HepG2 (cell line): Measurements from ENCODE around the gene GALR2. TPM values are rescaled to one million over a fixed set of nuclear protein-coding genes. Genes with fewer than 3 reads are reported as not detected.

Experiments
- ATF1 ChIP-seq: IDR thresholded peaks from 2 replicates; pipeline ENCODE4 v1.6.1; 2016; ENCODE audit warnings: mild to moderate bottlenecking, control low read depth
- CBX5 ChIP-seq: sonication (generic); formaldehyde crosslinking; IDR thresholded peaks from 2 replicates; pipeline ENCODE4 v1.4.0; 2020; ENCODE audit warnings: missing genetic modification reagents, borderline replicate concordance
- E2F5 ChIP-seq: sonication (generic); formaldehyde crosslinking; conservative IDR thresholded peaks from 2 replicates; pipeline ENCODE4 v1.4.0; 2020; ENCODE audit warnings: missing genetic modification reagents
- EP300 ChIP-seq, 3 experiments: sonication (generic) in 1 of 3; formaldehyde crosslinking in 1 of 3; IDR thresholded peaks; 2 replicates each; pipeline versions ENCODE4 v1.5.1 to v1.6.1; 2011 to 2020; ENCODE audit warnings: low read depth in 2 of 3, low read length in 2 of 3, borderline replicate concordance in 1 of 3, improper control_type of control experiment in 1 of 3, mild to moderate bottlenecking in 1 of 3, missing genetic modification reagents in 1 of 3, moderate library complexity in 1 of 3
- KLF12 ChIP-seq: sonication (generic); formaldehyde crosslinking; IDR thresholded peaks from 2 replicates; pipeline ENCODE4 v1.4.0; 2020; ENCODE audit warnings: missing genetic modification reagents, borderline replicate concordance
- MBNL3 ChIP-seq: fragments of 250-450 bp; sonication (Bioruptor Pico); conservative IDR thresholded peaks from 2 replicates; pipeline ENCODE4 v1.8.0; 2022; ENCODE audit warnings: mild to moderate bottlenecking, inconsistent platforms
- MEIS2 ChIP-seq: sonication (generic); formaldehyde crosslinking; IDR thresholded peaks from 2 replicates; pipeline ENCODE4 v1.9.0; 2021; ENCODE audit warnings: mild to moderate bottlenecking, missing genetic modification reagents
- NONO ChIP-seq, 2 experiments: fragments of 450-650 bp in 1 of 2; sonication (generic) in 1 of 2; formaldehyde crosslinking in 1 of 2; IDR thresholded peaks in 1 of 2; conservative IDR thresholded peaks in 1 of 2; 2 replicates each; pipeline versions ENCODE4 v1.6.1 to v1.8.0; 2017 to 2022; ENCODE audit warnings: mild to moderate bottlenecking in 1 of 2, missing genetic modification reagents in 1 of 2, moderate library complexity in 1 of 2
- PCBP1 ChIP-seq: fragments of 200-400 bp; formaldehyde crosslinking; IDR thresholded peaks from 2 replicates; pipeline ENCODE4 v1.6.1; 2017; ENCODE audit warnings: mild to moderate bottlenecking, low read depth, low read length, borderline replicate concordance
- POLR2A ChIP-seq, 2 experiments: IDR thresholded peaks; 2 replicates each; pipeline ENCODE4 v1.6.1; 2011; ENCODE audit warnings: low read depth in 2 of 2, low read length in 2 of 2, mild to moderate bottlenecking in 1 of 2, moderate library complexity in 1 of 2; ENCODE audit not compliant: insufficient read depth in 1 of 2
- POLR2AphosphoS2 ChIP-seq: IDR thresholded peaks from 2 replicates; pipeline ENCODE4 v1.6.1; 2011; ENCODE audit warnings: low read depth, low read length, improper control_type of control experiment
- RNF2 ChIP-seq: fragments of 450-650 bp; conservative IDR thresholded peaks from 2 replicates; pipeline ENCODE4 v1.6.1; 2016; ENCODE audit warnings: low read depth
- TGIF2 ChIP-seq: IDR thresholded peaks from 2 replicates; pipeline ENCODE4 v1.6.1; 2016; ENCODE audit warnings: control low read depth, missing compliant biosample characterization
- ZBTB1 ChIP-seq: sonication (generic); formaldehyde crosslinking; IDR thresholded peaks from 2 replicates; pipeline ENCODE4 v1.4.0; 2020; ENCODE audit warnings: missing genetic modification reagents, borderline replicate concordance
- ZNF20 ChIP-seq: sonication (generic); formaldehyde crosslinking; IDR thresholded peaks from 2 replicates; pipeline ENCODE4 v1.4.0; 2020; ENCODE audit warnings: mild to moderate bottlenecking, moderate library complexity, missing genetic modification reagents
- ZNF207 ChIP-seq: fragments of 450-650 bp; IDR thresholded peaks from 2 replicates; pipeline ENCODE4 v1.6.1; 2016; ENCODE audit warnings: antibody characterized with exemption, borderline replicate concordance
- ZNF274 ChIP-seq: sonication (generic); formaldehyde crosslinking; IDR thresholded peaks from 2 replicates; pipeline ENCODE4 v1.5.1; 2020; ENCODE audit warnings: mild to moderate bottlenecking, missing genetic modification reagents
- ZNF3 ChIP-seq: IDR thresholded peaks from 2 replicates; pipeline ENCODE4 v1.7.0; 2017; ENCODE audit warnings: inconsistent platforms
- ZNF451 ChIP-seq: sonication (generic); formaldehyde crosslinking; IDR thresholded peaks from 2 replicates; pipeline ENCODE4 v1.5.0; 2020; ENCODE audit warnings: mild to moderate bottlenecking, missing genetic modification reagents
- ZNF605 ChIP-seq: sonication (generic); formaldehyde crosslinking; IDR thresholded peaks from 2 replicates; pipeline ENCODE4 v1.8.0; 2022; ENCODE audit warnings: mild to moderate bottlenecking, missing genetic modification reagents
- polyA plus RNA-seq, 8 experiments: library from polyadenylated mRNA; depleted of rRNA in 3 of 8; stranded (reverse) in 7 of 8; unstranded in 1 of 8; fragments of >200 nt; fragmentation: Illumina TruSeq in 4 of 8; extraction: Trizol in 4 of 8; gene quantifications; 2 replicates each; pipeline versions ENCODE4 v1.2.1 to v1.2.3, GENCODE V29; 2011 to 2016; ENCODE audit warnings: low read depth in 4 of 8, missing spikeins in 1 of 8, mixed read lengths in 1 of 8; ENCODE audit not compliant: insufficient read depth in 1 of 8
- total RNA-seq, 5 experiments: library from RNA; depleted of rRNA; stranded (reverse); fragments of >200 nt; fragmentation: Illumina TruSeq; extraction: Trizol; gene quantifications; 2 replicates each; pipeline ENCODE4 v1.2.3, GENCODE V29; 2016; ENCODE audit warnings: low read depth in 1 of 5
- TF ChIP-seq, protein P1 (sequence below): sonication (generic); formaldehyde crosslinking; conservative IDR thresholded peaks from 2 replicates; pipeline ENCODE4 v1.8.0; 2022; ENCODE audit warnings: mild to moderate bottlenecking, moderate library complexity, missing genetic modification reagents
- TF ChIP-seq, protein P2 (sequence below): sonication (generic); formaldehyde crosslinking; IDR thresholded peaks from 2 replicates; pipeline ENCODE4 v1.4.0; 2020; ENCODE audit warnings: missing genetic modification reagents
- TF ChIP-seq, protein P3 (sequence below): sonication (generic); formaldehyde crosslinking; IDR thresholded peaks from 2 replicates; pipeline ENCODE4 v1.8.1; 2023; ENCODE audit warnings: mild to moderate bottlenecking, inconsistent platforms, moderate library complexity, missing genetic modification reagents, borderline replicate concordance
- TF ChIP-seq, protein P4 (sequence below): sonication (generic); formaldehyde crosslinking; IDR thresholded peaks from 2 replicates; pipeline ENCODE4 v1.8.0; 2022; ENCODE audit warnings: missing genetic modification reagents, mild to moderate bottlenecking, moderate library complexity, borderline replicate concordance

Gene GALR2
- total and polyA plus RNA-seq, 2 of the 13 experiments (the other 11 are each of a cell fraction or from before 2014, with no cell fraction given) = 0.48 to 0.58 TPM

- no peak for TF ChIP-seq RNF2
- no peak for TF ChIP-seq PCBP1
- TF ChIP-seq TGIF2 = 0 out of 2 replicates have a peak, but pooled peaks have one; percentile 44
- TF ChIP-seq, protein P1, sequence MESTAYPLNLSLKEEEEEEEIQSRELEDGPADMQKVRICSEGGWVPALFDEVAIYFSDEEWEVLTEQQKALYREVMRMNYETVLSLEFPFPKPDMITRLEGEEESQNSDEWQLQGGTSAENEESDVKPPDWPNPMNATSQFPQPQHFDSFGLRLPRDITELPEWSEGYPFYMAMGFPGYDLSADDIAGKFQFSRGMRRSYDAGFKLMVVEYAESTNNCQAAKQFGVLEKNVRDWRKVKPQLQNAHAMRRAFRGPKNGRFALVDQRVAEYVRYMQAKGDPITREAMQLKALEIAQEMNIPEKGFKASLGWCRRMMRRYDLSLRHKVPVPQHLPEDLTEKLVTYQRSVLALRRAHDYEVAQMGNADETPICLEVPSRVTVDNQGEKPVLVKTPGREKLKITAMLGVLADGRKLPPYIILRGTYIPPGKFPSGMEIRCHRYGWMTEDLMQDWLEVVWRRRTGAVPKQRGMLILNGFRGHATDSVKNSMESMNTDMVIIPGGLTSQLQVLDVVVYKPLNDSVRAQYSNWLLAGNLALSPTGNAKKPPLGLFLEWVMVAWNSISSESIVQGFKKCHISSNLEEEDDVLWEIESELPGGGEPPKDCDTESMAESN (CRISPR knock-in tag) = no peak; the same call in 1 of the 2 replicates
- TF ChIP-seq MEIS2 (CRISPR knock-in tag) = no peak
- 0 out of 2 replicates have a peak, but pooled peaks have one; percentile 5 for TF ChIP-seq ZNF274 (CRISPR knock-in tag)
- no peak for TF ChIP-seq EP300 (IDR thresholded peaks at IDR 0.05; ENCODE audit: low read depth in 2 of 2, low read length in 2 of 2)
- TF ChIP-seq EP300 (CRISPR knock-in tag; IDR thresholded peaks at IDR 0.05; ENCODE audit: borderline replicate concordance) = 0 out of 2 replicates have a peak, but pooled peaks have one; percentile 9
- peak; percentile 63 to 76 for TF ChIP-seq POLR2A (IDR thresholded peaks at IDR 0.05; ENCODE audit: insufficient read depth in 1 of 2, low read depth in 2 of 2, low read length in 2 of 2)
- TF ChIP-seq KLF12 (CRISPR knock-in tag) = peak; percentile 86
- TF ChIP-seq NONO (IDR thresholded peaks at IDR 0.05) = no peak
- TF ChIP-seq NONO (CRISPR knock-in tag; conservative IDR thresholded peaks at IDR 0.05) = peak; percentile 77
- no peak for TF ChIP-seq ZNF3 (CRISPR knock-in tag)
- TF ChIP-seq, protein P2, sequence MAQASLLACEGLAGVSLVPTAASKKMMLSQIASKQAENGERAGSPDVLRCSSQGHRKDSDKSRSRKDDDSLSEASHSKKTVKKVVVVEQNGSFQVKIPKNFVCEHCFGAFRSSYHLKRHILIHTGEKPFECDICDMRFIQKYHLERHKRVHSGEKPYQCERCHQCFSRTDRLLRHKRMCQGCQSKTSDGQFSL (CRISPR knock-in tag) = no peak
- no peak for TF ChIP-seq ZBTB1 (CRISPR knock-in tag)
- TF ChIP-seq, protein P3, sequence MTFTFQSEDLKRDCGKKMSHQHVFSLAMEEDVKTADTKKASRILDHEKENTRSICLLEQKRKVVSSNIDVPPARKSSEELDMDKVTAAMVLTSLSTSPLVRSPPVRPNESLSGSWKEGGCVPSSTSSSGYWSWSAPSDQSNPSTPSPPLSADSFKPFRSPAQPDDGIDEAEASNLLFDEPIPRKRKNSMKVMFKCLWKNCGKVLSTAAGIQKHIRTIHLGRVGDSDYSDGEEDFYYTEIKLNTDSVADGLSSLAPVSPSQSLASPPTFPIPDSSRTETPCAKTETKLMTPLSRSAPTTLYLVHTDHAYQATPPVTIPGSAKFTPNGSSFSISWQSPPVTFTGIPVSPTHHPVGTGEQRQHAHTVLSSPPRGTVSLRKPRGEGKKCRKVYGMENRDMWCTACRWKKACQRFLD (CRISPR knock-in tag) = 0 out of 2 replicates have a peak, but pooled peaks have one; percentile 4
- TF ChIP-seq CBX5 (CRISPR knock-in tag) = no peak; the same call in 1 of the 2 replicates
- no peak for TF ChIP-seq E2F5
- TF ChIP-seq ZNF20 = no peak
- no peak for TF ChIP-seq POLR2AphosphoS2
- peak; percentile 66 for TF ChIP-seq ZNF605 (CRISPR knock-in tag)
- TF ChIP-seq, protein P4, sequence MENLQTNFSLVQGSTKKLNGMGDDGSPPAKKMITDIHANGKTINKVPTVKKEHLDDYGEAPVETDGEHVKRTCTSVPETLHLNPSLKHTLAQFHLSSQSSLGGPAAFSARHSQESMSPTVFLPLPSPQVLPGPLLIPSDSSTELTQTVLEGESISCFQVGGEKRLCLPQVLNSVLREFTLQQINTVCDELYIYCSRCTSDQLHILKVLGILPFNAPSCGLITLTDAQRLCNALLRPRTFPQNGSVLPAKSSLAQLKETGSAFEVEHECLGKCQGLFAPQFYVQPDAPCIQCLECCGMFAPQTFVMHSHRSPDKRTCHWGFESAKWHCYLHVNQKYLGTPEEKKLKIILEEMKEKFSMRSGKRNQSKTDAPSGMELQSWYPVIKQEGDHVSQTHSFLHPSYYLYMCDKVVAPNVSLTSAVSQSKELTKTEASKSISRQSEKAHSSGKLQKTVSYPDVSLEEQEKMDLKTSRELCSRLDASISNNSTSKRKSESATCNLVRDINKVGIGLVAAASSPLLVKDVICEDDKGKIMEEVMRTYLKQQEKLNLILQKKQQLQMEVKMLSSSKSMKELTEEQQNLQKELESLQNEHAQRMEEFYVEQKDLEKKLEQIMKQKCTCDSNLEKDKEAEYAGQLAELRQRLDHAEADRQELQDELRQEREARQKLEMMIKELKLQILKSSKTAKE (CRISPR knock-in tag) = peak; percentile 50
- TF ChIP-seq ZNF451 = no peak
- TF ChIP-seq ZNF207 = no peak
- no peak for TF ChIP-seq ATF1 (CRISPR knock-in tag)
- TF ChIP-seq MBNL3 (CRISPR knock-in tag) = no peak
These were observed 47.3 kb upstream of the GALR2 start, which contains the start of gene EVPL (continued) for GRCh38 chr17:76027159-76027839.
